ENCODE results near the gene EVA1A.

Gene EVA1A, protein sequence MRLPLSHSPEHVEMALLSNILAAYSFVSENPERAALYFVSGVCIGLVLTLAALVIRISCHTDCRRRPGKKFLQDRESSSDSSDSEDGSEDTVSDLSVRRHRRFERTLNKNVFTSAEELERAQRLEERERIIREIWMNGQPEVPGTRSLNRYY

DNA sequence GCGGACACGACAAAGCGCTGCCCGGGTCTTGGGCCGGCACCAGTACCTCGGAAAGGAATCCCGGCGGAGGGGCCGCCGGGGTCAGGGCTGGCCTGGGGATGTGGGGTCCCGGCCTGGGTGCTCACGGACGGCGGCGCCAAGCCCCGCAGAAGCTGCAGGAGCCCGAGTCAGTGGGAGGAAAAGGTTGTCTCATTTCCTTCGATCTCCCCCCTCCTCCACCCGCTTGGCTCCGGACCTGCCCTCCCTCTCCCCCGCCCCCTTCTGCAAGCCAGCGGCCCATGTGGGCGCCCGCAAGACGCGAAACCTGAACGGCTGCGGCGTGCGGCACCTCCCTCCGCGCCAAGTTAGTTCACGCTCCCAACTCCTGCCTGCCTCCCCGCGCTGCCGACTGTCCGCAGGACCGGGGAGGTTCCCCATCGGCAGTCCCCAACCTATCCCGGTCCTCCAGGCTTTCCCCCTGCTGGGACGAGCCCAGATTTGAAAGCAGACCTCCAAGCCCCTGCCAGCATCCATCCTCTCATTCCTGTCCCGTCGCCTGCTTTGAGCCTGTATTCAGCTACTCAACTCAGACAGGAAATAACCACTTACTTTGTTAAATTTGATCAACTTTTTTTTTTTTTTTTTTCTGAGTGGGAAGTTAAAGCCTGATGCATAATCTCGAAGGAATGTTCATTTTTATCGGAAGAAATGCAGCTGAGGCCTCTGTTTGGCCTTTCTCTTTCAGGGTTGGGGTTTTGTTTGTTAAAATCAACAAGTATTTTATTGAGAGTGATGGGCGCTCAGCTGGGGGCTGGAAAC is at the start of gene EVA1A:
EVA1A (minus strand) TSS at position 172 of the 798 bp plus-strand sequence. CDS start 42,799 bp downstream, outside the sequence.
- DNase-seq = no peak

DNA sequence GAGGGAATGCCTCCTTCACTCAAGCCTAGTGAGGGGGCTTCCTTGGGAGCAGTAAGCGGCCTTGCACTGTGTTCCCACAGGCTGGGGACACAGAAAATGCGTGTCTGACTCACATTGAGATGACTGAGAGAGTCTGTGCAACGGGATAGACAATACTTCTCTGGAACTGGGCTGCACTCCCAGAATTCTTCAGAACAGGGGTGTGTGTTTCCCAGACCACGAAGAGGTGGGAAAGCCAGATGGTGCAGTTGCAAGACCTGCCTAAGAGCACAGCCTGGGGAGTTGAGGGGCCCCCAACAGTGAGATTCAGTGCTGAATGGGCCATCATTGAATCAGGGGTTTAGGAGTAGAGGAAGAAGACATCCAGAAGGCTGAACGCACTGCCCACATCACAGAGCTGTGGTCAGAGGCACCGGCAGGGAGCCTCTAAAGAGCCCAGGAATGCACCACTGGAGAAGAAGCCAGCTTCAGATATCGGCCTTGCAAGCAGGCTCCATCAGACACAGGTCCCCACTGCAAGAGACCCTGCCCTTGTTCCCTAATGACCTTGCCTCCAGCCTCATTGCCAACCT is 49.3 kb upstream of the EVA1A start:
- DNase-seq = no peak

DNA sequence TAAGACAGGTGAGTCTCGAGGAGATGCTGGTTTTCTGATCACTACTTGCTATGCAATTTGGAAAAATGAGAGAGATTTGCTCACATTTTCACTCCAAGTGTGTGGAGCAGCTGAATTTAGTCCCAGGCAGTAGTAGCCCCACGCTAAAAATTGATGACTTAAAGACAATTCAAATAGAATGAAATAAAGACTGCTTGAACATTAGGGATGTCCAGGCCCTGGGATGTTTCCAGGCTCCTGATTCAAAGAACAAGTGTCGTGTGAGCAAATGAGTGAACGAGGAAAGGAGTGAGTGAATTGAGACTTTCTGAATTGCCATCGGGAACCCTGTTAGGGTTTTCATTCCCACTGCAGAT is 48.6 kb upstream of the EVA1A start:
- DNase-seq = no peak

DNA sequence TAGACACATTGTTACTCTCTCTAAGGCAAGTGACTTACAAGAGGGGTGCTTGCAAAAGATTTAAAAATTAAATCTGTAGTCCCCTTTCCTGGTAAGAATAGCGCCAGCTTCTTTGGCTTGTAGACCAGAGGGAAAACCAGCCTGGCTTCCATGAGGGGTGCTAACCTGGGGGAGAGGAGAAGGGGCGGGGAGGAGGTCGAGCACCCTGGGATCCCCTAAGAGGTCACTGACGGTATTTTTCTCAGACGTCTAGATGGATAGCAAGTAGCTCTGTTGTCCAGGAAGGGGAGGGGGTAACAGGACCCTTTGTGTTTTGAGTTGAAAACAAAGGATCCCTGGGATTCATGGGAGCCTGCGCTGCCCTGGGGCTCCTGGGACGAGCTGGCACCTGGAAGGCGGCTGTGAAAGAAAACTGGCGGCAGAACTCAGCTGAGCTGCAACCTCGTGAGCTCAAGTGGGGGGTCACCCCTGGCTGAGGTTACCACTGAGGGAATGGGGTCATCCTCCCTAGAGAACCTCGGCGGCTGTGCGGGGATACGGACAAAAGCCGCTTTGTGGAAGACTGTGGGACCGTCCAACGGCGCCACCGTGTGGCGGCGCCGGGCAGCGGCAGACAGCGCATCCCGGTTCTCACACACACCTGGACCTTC is 48.1 kb upstream of the EVA1A start:
- peak; percentile 63 for DNase-seq

DNA sequence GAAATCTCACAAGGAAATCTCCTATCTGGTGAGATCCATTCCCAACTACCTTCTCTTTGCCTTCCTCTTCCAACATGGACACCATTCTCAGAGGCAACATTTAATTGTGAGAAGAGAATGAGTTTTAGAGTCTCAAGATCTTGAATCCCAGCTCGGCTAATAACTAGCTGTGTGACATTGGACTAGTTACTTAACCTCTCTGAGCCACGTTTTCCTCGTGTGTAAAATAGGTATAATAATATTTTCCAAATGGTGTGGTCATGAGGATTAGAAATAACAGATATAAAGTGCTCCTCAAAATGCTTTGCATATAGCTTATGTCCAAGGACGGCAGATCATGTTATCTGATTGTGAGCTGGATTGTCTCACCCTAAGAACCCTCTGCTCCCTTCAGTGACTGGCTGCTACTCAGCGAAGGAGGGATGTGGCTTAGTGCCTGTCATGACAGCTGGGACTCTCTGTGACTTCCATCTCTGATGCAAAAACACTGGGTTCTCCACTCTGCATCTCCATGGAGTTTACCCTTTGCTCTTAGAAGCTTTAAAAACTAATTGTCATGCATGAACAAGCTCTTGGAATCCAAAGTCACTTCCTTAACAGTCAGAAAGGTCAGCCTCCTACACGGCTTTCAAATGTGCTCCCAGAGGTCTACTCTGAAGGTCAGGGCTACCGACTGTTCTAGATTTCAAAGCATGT is 47.4 kb upstream of the EVA1A start:
- DNase-seq = no peak

DNA sequence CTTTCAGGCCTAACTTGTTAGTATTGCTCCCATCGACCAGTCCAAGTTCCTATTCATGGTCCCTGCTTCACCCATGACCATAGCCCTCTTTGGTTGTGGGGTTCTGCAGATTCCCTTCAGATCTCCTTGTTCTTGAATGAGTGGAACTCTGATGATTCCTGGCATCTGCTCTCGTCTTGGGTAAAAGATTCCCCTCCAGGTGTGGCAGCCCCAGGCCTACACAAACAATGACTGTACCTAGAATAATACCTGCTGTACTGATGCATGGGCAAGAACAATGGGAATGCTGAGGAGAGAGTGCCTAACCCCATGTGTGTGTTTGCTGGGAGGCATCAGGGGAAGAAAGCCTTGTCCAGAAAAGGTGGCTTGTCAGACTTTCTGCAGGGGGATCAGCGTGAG is 46.7 kb upstream of the EVA1A start:
- DNase-seq = no peak

DNA sequence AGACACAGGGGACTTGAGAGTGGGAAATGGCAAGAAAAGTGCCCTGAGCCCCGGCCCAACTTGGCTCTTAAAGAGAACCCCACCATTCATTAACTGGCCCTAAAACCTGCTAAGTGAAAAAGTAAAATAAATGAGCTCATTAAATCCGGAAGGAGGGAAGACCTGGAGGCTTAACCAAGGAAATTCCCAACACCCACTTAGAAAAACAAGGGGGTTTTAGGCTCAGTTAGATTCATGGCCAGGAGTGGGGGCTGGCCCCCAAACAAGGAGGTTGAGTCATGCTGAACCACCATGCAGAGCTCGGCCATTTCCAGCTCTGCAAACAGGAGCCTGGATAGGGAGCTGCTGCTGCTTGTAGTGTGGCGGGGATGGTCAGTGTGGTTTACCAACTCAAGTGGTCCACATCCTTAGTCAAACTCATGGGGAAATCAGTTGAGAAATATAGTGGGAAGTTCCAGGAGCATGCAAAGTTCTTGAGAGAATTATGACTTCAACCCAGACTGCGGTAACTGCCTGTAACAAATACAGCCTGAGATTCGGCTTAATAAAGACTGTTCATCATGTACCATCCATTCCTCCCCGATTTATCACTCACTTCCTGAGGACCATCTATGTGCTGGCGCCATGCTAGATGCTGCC is 46.1 kb upstream of the EVA1A start:
- no peak for DNase-seq

DNA sequence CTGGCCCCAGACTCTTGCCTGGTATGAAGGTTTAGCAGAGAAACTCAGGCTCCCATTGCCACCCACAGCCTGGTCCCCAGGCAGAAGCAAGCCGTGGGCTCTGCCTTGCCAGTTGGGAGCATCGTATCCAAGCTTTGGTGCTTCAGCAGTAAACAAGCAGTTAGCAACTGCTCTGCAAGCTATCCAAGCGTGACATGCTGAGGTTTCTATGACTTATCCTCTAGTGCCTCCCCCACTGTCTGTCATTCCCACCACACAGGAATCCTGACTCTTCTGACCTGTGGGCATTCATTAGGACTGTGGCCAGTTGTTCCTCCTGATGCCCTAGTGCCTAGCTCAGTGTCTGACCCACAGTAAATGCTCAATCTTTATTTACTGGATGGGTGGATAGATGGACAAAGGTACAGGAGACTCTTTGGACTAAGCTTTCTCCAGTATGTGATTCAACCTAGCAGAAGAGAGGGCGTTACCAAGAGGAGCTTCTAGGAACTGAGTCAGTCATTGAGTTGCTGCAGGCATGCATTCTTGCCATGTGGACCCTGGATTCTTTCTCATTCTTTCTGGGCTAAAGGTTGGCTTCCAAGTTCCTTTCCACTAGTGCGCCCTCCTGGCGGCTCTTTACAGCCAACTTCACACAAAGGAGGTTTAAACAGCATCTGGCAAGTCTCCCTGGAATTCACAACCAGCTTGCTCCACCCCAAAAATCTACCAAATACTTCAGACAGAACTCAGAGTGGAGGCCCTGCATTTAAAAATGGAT is 45.2 kb upstream of the EVA1A start:
- DNase-seq = no peak

DNA sequence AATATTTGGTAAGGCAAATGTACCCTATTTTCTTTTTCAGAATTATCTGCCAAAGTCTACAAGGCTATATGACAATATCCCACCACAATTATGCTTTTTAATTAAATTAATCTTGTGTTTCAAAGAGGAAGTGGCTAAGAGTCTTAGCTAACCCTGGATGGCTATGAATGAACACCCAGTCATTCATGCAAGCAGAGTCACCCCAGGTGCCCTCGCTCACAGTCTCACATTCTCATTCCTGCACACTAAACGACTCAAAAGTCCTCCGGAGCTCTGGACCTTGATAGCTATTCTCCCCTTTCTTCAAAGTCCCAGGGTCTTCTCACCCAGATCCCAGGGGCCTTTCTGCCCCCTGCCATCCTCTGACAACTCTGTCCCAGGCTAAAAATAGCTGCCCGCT is 43.7 kb upstream of the EVA1A start:
- DNase-seq = no peak

DNA sequence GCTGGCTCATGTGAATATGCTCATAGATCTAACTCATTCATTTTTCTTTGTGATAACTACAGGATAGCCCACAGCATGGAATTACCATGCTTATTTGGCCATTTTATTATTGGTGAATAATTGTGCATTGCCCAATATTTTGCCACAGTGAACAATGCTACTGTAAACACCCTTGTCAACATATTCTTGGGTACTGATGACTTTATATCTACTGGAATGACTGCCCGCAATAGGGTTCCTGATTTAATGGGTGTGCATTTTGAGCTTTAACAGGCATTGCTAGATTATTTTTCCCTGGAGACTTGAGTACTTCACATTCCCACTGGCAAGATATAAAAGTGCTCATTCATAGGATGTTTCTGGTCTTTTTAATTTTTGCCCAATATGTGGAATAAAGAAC is 42.7 kb upstream of the EVA1A start:
- no peak for DNase-seq

DNA sequence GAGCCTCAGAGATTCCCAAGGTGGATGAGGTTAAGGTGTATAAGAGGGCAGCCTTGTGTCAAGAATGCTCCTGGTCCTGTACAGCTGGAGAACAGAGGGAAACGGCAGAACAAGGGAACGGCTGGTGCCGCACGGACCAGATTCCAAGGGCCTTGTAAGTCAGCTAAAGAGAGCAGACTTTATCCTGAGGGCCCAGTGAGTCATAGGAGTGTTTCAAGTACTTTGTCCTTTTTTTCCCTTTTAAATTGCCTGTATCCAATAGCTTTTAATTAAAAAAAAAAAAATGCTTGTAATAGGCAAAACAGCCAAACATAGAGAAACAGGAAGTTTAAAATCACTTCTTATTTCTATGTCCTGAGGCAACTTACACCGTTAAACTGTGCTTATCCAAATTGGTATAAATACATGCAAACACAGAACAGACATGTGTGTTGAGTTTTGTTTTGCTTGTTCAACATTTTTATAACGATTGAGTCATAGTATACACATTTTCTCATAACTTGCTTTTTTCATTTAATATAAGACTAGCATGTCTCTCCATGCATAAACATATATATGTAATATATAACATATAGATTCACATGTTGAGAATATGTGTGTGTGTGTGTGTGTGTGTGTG is 42.1 kb upstream of the EVA1A start:
- DNase-seq = no peak

DNA sequence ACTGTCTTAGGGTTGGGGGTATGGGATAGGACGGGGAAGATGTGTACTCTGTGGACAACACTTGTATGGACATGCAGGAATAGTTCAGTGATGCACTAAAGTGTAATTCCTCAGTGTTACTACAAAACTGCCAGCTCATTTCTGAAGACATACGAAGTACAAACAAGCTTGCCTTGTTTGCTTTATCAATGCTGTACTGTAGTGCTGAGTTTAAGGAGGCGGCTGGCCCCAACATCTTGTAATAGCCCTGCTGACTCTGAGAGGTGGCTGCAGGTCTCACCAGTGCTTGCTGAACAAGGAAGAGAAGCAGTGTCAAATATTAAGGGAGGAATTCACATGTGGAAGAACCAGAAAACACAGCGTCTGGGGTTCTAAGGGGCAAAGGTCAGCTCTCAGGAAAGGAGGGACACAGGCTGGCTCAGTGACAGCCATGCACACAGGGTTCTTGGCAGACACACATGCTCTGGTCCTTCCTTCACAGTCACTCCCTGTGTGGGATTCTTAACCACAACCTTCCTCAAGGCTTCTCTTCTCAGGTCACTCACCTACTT is 39.8 kb upstream of the EVA1A start:
- DNase-seq = no peak

DNA sequence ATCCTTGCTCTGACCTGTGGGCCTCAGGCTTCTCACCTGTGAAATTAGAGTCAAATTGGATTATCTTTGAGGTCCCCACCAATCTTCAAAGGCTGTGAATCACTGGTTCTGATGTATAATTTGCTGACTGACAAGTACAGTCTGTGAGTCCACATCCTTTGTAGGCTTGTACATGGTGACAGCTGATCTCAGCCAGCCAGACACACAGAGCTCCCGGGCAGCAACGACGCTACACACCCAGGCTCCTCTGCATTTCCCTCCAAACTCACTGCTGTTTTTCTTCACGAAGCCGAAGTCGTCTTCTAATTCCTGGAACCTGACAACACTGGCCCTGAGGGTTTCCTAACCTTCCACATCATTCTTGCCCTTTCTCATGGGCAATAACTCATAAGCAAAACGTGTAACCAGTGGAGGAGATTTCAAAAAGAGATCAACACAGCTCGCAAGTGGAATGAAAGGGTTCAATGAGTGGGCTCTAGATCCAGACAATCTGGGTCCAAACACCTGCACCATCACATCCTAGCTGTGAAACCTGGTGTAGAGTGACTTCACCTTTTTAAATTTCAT is 37.9 kb upstream of the EVA1A start:
- DNase-seq = no peak

DNA sequence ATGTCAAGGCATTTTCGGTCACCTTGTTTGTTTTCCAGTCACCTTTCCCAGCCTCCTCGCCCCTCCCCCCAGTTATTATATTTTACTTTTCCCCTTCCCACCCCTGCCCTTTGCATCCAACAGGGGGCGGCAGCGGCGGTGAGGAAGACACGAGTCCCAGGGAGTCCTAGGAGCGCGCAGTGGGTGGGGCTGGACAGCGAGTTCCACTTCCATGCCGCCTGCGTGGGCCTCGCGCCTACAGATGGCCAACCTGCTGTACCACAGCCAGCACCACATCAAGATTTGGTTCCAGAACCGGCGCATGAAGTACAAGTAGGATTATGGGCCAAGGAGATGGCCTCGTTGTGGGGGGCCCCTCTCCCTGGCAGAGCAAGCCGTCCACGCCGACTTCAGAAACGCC is 37.2 kb upstream of the EVA1A start:
- no peak for DNase-seq

DNA sequence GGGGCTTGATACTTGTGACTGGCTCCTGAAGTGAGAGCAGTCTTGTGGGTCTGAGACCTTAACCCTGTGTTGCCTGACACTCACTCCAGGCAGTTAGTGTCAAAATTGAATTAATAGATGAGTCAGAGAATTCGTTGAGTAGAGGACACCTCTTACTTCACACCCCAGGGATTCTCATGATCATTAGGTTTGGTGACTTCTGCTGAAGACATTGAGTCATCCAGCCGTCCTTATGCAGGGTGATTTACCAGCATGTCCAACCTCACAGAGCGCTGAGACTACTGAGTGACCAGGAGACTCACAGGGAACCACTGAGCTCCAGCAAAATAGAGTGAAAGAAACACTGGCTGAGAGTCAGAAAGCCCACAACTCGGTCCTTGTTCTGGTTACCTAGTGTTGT is 36.0 kb upstream of the EVA1A start:
- no peak for DNase-seq

DNA sequence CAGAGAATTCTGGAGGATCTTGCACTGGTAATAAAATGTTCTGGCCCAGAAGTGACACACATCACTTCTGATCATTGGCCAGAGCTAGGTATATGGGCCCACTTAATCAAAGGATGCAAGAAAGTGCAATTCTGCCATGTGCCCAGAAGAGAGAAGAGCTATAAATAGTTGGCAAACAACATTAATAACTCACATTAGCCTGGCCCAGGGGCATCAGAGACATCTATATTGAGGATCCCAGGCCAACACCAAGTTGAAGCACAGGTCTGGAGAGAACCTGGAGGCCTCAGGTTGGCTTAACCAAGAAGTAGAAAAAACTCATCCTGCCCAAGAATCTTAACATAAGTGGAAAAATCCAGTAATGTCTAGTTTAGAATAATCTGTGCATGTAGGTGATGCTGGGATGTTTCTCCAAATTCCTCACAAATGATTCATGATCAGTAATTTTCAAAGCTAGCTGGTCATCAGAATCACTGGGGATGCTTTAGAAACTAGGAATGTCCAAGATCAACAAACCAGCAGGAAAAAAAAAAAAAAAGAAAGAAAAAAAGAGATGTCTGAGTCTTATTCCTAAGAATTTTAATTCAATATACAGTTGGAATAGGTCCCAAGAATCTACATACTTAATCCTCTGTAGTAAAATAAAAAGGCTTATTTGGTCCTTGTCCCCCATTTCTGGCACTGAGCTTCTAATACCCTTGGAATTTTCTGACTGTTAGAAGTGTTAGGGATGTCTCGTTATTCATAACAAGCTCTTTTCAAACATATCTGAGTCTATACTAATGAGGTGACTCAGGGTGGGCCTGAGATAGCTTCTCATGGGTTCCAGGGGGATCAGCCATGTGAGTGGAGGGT is 35.0 kb upstream of the EVA1A start:
- no peak for DNase-seq

DNA sequence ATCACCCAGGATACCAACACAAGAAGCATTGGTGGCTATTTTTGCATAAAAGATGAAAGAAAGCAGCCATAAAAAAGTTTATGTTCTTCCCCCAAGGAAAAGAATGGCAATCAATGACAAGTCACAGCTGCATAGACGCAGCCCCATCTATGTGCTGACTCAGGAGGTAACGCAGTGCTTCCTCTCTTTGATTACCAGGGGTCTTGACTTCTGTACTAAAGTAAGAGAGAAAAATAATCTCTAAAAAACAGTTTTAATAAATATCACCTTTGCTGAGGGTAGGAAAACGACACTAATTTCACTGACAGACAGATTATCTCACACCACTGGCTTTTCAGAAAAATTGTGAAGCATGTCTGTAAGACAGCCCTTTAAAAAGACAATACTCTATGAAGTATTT is 33.9 kb upstream of the EVA1A start:
- no peak for DNase-seq

DNA sequence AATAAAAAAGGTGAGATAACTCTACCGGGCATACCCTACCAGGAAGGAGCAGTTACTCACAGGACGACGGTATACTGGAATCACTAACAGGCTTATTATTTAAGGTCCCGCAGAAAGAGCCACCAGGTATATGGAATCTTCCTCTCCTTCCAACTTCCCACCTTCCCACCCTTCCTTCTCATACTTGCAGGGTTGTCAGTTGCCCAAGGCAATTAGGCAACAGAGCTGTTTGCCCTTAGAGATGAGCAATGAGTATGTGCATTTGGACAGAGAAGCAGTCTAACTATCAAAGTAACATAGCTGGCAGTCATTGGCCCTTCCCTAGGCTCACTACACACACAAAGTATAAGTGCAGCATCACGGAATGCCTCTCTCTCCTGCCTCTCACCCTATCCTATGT is 32.1 kb upstream of the EVA1A start:
- no peak for DNase-seq

DNA sequence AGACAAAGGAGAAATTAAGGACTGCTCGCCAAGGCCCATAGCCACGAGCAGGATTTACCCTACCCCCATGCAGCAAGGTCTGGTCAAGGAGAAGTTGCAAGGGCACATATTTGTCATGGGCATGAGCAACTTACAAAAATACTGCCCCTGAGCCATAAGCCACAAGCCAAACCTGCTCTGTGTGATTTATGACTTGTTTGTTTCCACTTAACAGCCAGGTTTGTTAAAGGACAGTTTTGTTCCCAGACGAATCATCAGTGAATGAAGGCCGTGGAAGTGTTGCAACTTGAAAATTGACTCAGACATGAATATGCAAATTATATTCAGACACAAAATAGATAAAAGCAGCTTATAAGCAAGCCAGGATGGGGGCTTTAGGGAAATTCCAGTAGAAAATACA is 31.3 kb upstream of the EVA1A start:
- no peak for DNase-seq
